ENCODE measurements around the gene HMGXB4.

DNA sequence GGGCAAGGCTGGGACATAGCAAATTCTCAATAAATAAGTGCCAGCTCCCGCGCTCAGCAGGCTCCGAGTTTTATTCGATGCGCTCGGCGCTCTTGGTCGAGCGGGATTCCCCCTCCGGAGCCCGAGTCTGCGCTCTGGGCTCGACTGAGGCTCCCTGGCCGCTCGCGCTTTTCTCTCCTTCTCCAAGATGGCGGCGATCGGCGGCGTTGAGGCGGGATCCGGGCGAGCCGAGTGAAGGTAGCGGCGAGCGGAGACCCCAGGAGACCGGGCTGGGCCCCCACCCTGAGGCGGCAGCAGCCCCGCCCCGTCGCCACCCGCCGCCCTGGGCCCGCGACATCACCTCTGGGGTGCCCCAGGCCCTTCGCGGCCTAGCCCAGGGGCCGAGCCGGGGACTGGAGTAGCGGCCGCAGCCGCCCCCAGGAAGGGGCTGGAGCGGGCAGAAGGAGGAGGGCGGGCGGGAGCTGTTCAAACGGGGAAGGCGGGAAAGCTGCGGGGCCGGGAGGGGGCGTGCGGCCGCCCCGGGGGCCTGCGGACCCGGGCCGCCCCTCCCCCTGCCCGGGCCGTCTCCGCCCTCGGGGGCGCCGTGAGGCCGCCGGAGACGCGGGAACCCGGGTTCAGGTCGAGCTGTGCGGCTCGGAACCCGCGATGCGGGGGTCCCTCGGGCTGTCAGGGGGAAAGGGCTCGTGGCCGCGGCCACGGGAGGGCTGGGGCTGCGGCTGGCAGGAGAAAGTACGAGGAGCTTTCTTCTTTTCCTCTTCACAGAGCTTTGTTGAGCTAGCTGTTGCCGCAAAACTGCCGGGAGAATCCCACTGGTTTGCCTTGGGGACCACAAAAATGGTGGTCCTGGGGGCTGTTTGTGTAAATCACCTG is at the start of gene HMGXB4:
- TF ChIP-seq CTCF (IDR thresholded peaks at IDR 0.05) (no peak), POLR2A (IDR thresholded peaks at IDR 0.05) (no peak)
